IPS-20b (cell line): ENCODE data around the gene ATP10A.

ENCODE experiments used
- H3K27ac ChIP-seq: one replicate; pipeline ENCODE4 v1.5.1; 2013; ENCODE audit warnings: low read length
- H3K27me3 ChIP-seq: 2 replicates; pipeline ENCODE4 v1.6.1; 2013; ENCODE audit warnings: mild to moderate bottlenecking, low read length, inconsistent platforms; ENCODE audit not compliant: insufficient read depth
- H3K36me3 ChIP-seq: 2 replicates; pipeline ENCODE4 v1.6.1; 2013; ENCODE audit warnings: low read depth, mild to moderate bottlenecking, inconsistent platforms, low read length, moderate library complexity; ENCODE audit not compliant: insufficient read depth
- H3K4me1 ChIP-seq: 2 replicates; pipeline ENCODE4 v1.6.1; 2013; ENCODE audit warnings: mild to moderate bottlenecking, control low read depth, inconsistent platforms, low read length, moderate library complexity; ENCODE audit not compliant: insufficient read depth
- H3K4me3 ChIP-seq: 2 replicates; pipeline ENCODE4 v1.5.1; 2013; ENCODE audit warnings: mild to moderate bottlenecking, low read length, inconsistent platforms
- H3K9ac ChIP-seq: 2 replicates; pipeline ENCODE4 v1.6.1; 2013; ENCODE audit warnings: low read depth, mild to moderate bottlenecking, inconsistent platforms, low read length, moderate library complexity
- H3K9me3 ChIP-seq: 2 replicates; pipeline ENCODE4 v1.6.1; 2013; ENCODE audit warnings: mild to moderate bottlenecking, low read depth, low read length, inconsistent platforms; ENCODE audit not compliant: insufficient read depth

The ATP10A gene

DNA sequence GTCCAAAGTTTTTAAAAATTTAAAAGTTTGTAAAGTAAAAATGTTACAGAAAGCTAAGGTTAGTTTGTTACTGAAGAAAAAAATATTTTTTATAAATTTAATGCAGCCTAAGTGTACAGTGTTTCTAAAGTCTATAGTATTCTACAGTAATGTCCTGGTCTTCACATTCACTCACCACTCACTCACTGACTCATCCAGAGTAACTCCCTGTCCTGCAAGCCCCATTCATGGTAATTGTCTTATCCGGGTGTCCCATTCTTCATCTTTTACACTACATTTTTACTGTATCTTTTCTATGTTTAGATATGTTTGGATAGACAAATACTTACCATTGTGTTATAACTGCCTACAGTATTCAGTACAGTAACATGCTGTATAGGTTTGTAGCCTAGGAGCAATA is 36.7 kb upstream of the ATP10A start:
- H3K9me3 ChIP-seq = no peaks in the 10 kb centered on the region
- no peaks in the 10 kb centered on the region for H3K4me1 ChIP-seq
- H3K27ac ChIP-seq = no peak overlapping the region
- H3K4me3 ChIP-seq = no peak overlapping the region
- H3K27me3 ChIP-seq = no peaks in the 10 kb centered on the region
- H3K36me3 ChIP-seq = no peaks in the 10 kb centered on the region
- no peak overlapping the region for H3K9ac ChIP-seq

DNA sequence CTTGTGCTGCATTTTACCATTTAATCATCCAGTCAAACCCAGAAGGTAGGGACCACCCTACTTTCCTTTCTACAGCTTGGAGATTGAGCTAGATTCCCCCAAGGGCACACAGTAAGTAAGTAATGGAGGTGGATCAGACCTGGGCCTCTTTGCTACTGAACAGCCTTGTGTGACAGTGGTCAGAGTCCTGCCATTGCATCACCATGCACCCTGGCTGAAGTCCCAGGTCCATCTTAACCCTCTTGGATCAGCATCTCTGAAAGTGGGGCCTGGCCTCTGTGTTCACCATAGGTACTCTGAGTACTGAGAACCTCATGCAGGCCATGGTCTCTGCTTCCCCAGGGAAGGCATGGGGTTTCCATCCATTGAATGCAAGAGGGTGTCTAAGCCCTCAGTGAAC is 34.5 kb upstream of the ATP10A start:
- no peaks in the 10 kb centered on the region for H3K27me3 ChIP-seq
- H3K9me3 ChIP-seq = no peaks in the 10 kb centered on the region
- H3K9ac ChIP-seq = no peak overlapping the region
- H3K27ac ChIP-seq = no peak overlapping the region
- H3K36me3 ChIP-seq = no peaks in the 10 kb centered on the region
- no peaks in the 10 kb centered on the region for H3K4me1 ChIP-seq
- H3K4me3 ChIP-seq = no peak overlapping the region

- no peaks in the 10 kb centered on the region for H3K27me3 ChIP-seq
- H3K36me3 ChIP-seq = no peaks in the 10 kb centered on the region
- H3K9ac ChIP-seq = no peak overlapping the region
- no peak overlapping the region for H3K27ac ChIP-seq
- no peak overlapping the region for H3K4me3 ChIP-seq
- no peaks in the 10 kb centered on the region for H3K4me1 ChIP-seq
- no peaks in the 10 kb centered on the region for H3K9me3 ChIP-seq
These were observed 31.3 kb upstream of the ATP10A start for GRCh38 chr15:25894371-25894902.

GRCh38 chr15:25893596-25893995 is 30.5 kb upstream of the ATP10A start:
- no peak overlapping the region for H3K27ac ChIP-seq
- H3K27me3 ChIP-seq = no peaks in the 10 kb centered on the region
- no peaks in the 10 kb centered on the region for H3K36me3 ChIP-seq
- no peaks in the 10 kb centered on the region for H3K4me1 ChIP-seq
- no peaks in the 10 kb centered on the region for H3K9me3 ChIP-seq
- H3K9ac ChIP-seq = no peak overlapping the region
- H3K4me3 ChIP-seq = no peak overlapping the region

GRCh38 chr15:25892126-25892525 is 29.0 kb upstream of the ATP10A start:
- H3K27ac ChIP-seq = no peak overlapping the region
- H3K4me3 ChIP-seq = no peak overlapping the region
- H3K4me1 ChIP-seq = no peaks in the 10 kb centered on the region
- no peaks in the 10 kb centered on the region for H3K27me3 ChIP-seq
- no peak overlapping the region for H3K9ac ChIP-seq
- no peaks in the 10 kb centered on the region for H3K36me3 ChIP-seq
- no peaks in the 10 kb centered on the region for H3K9me3 ChIP-seq

DNA sequence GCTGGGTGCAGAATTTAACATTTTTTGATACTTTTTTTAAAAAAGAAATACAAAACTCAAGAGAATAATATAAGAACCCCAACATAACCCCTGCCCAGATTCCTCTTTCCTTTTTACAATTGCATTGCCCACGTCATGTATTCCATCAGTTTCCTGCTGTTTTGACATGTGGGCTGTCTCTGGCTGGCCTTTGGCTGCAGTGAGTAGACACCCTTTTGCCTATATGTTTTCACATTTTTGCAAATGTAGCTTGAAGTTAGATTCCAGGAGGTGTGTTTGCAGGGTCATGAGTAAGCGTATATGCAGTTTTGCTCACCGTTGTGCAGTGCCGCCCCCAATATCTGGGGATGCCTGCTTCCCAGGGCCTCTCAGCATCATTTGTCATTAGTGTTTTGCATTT is 28.0 kb upstream of the ATP10A start:
- Histone ChIP-seq H3K9me3 (no peaks in the 10 kb centered on the region), H3K36me3 (no peaks in the 10 kb centered on the region), H3K9ac (no peak overlapping the region), H3K4me1 (no peaks in the 10 kb centered on the region), H3K27me3 (no peaks in the 10 kb centered on the region), H3K27ac (no peak overlapping the region), H3K4me3 (no peak overlapping the region)

DNA sequence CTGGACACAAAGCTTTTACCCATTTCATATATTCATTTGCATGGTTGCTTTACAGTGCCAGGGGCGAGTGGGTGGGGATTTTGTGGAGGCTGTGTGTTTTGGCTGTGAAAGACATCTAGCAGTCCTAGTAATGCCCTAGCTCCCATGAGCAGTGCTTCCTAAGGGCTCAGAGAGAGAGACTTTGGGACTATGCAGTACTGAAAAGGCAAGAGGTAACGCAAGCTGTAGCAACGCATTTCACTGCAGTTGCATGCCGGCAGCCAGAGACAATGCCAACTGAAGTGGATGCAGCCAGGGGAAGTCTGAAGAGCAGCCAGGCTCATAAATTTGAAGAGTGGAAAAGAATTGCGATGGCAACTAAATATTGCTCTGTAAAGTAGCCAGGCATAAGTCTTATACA is 27.4 kb upstream of the ATP10A start:
- H3K36me3 ChIP-seq = no peaks in the 10 kb centered on the region
- no peak overlapping the region for H3K4me3 ChIP-seq
- H3K27me3 ChIP-seq = no peaks in the 10 kb centered on the region
- no peak overlapping the region for H3K9ac ChIP-seq
- no peak overlapping the region for H3K27ac ChIP-seq
- no peaks in the 10 kb centered on the region for H3K9me3 ChIP-seq
- no peaks in the 10 kb centered on the region for H3K4me1 ChIP-seq

DNA sequence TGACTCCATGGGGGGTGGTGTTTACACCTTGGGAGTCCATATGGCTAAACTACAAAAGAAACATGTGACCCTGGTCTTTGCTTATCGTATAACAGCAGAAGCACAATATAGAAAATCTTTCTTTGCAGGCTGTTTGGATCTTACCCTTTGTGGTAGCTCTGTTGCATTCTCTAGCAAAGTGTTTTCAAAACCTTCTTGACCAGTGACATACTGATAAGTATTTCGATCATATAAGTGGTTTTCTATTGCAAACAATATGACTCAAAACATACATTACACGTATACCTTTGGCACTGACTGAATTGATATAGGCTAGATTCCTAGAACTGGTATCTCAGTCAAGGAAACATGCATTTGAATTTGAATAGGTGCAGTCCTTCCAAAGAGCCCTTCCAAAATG is 24.7 kb upstream of the ATP10A start:
- Histone ChIP-seq H3K4me1 (no peaks in the 10 kb centered on the region), H3K27me3 (no peaks in the 10 kb centered on the region), H3K4me3 (no peak overlapping the region), H3K36me3 (no peaks in the 10 kb centered on the region), H3K9ac (no peak overlapping the region), H3K9me3 (no peaks in the 10 kb centered on the region), H3K27ac (no peak overlapping the region)

DNA sequence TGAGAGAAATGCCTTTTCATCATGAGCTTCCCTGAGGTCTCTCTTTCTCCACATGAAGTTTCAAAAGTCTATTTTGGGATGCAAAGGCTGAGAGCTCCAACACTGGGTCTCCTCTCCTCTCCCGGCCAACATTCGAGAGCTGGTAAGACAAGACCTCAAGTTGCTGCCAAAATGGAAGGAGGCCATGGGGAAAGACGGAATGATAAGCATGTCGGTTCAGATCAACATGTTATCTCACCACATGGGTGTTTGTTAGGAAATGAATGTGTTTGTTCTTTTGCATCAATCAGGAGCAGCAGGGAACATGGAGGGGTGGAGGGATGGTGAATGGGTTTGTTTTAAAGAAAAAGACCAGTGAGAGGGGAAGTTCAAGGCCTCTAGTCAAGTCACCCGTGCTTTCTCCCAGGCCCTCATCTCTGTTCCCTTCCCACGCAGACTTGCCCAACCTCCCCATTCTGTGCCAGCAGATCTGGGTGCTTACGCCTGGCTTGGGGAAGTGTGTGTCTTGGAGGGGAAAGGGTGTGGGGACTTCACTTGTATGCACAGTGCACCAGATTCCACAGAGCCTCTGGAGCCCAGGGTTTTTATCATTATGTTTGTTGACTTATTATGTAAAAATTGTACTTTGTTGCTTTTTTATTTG is 23.5 kb upstream of the ATP10A start:
- Histone ChIP-seq H3K27ac (no peak overlapping the region), H3K27me3 (no peaks in the 10 kb centered on the region), H3K9me3 (no peaks in the 10 kb centered on the region), H3K4me3 (no peak overlapping the region), H3K9ac (no peak overlapping the region), H3K36me3 (no peaks in the 10 kb centered on the region), H3K4me1 (no peaks in the 10 kb centered on the region)

DNA sequence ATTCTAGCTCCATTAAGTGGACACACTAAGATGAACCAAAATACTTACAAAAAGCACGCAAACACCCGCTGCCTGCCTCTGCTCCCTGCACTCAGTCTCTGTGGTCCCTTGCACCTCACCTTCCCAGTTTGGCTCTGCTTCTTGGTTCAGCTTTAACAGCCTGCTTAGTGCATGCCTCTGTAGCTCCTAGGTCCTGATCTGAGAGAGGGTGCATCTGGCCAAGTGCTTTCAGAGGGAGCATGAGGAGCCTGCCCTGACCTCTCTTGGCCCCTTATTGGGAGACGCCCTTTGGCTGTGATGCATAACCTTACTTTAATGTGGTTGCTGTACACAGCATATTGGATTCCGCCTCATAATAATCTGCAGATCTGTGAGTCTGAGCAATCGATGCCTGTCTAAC is 21.2 kb upstream of the ATP10A start:
- H3K4me3 ChIP-seq = no peak overlapping the region
- no peaks in the 10 kb centered on the region for H3K27me3 ChIP-seq
- H3K27ac ChIP-seq = no peak overlapping the region
- no peak overlapping the region for H3K9ac ChIP-seq
- no peaks in the 10 kb centered on the region for H3K36me3 ChIP-seq
- H3K9me3 ChIP-seq = no peaks in the 10 kb centered on the region
- H3K4me1 ChIP-seq = no peaks in the 10 kb centered on the region

DNA sequence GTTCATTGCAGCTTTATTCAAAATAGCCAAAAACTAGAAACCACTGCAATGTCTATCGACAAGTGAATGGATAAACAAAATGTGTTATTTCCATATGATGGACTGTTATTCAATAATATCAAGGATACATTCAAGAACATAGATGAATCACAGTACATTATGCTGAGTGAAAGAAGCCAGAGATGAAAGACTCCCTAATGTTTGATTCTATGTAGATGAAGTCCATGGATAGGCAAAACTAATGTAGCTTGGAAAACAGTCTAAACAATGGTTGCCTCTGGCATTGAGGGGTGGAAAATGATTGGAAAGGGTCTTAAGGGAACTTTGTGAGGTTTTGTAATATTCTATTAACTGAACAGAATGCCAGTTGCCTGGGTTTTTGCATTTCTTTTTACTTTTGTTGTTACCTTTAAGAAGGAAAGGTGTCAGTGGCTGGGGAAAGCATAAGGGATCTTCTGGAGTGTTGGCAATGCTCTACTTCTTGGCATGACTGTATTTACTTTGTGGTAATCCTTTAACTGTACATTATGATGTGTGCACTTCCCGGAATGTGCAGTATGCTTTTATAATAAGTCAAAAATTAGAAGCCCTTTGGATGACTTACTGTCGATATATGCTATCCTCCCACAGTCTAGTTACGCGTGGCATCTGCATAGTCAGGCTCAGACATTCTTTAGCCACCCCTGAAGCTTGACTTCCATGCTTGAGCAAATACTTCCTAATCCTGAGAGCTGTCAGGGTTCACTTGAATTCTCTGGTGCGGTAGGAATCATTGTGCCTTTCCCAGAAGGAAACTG is 20.5 kb upstream of the ATP10A start:
- Histone ChIP-seq H3K36me3 (no peaks in the 10 kb centered on the region), H3K9me3 (no peaks in the 10 kb centered on the region), H3K4me3 (no peak overlapping the region), H3K9ac (no peak overlapping the region), H3K4me1 (no peaks in the 10 kb centered on the region), H3K27me3 (no peaks in the 10 kb centered on the region), H3K27ac (no peak overlapping the region)

DNA sequence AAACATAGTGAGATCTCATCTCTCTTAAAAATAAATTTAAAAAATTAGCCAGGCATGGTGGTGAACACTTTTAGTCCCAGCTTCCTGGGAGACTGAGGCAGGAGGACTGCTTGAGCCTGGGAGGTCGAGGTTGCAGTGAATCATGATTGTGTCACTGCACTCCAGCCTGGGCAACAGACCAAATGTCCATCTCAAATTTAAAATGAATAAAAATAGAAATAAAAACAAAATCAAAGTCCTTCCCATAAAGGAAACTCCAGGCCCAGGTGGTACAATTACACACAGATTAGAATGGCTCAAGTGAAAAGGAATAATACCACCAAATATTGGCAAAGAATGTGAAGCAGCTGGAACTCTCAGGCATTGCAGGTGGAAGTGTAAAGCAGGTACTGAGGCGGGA is 19.3 kb upstream of the ATP10A start:
- no peak overlapping the region for H3K9ac ChIP-seq
- no peak overlapping the region for H3K27ac ChIP-seq
- no peaks in the 10 kb centered on the region for H3K4me1 ChIP-seq

More for the DNA sequence above, 19.3 kb upstream of the ATP10A start:
- H3K9me3 ChIP-seq = no peaks in the 10 kb centered on the region
- H3K4me3 ChIP-seq = no peak overlapping the region
- H3K36me3 ChIP-seq = no peaks in the 10 kb centered on the region
- H3K27me3 ChIP-seq = no peaks in the 10 kb centered on the region
